Activated naive CD4-positive, alpha-beta T cell (primary cell): ENCODE data around the gene SULT6B1.
"Not testable (repeated sequence)": the region's sequence is repeated elsewhere in the genome, so short reads cannot be mapped to it uniquely, and the experiment has no call there.

Source experiments
- DNase-seq, 4 experiments: peaks; one replicate each; lab custom pipeline; 2025; lab: John Stamatoyannopoulos, UW

Gene SULT6B1

DNA sequence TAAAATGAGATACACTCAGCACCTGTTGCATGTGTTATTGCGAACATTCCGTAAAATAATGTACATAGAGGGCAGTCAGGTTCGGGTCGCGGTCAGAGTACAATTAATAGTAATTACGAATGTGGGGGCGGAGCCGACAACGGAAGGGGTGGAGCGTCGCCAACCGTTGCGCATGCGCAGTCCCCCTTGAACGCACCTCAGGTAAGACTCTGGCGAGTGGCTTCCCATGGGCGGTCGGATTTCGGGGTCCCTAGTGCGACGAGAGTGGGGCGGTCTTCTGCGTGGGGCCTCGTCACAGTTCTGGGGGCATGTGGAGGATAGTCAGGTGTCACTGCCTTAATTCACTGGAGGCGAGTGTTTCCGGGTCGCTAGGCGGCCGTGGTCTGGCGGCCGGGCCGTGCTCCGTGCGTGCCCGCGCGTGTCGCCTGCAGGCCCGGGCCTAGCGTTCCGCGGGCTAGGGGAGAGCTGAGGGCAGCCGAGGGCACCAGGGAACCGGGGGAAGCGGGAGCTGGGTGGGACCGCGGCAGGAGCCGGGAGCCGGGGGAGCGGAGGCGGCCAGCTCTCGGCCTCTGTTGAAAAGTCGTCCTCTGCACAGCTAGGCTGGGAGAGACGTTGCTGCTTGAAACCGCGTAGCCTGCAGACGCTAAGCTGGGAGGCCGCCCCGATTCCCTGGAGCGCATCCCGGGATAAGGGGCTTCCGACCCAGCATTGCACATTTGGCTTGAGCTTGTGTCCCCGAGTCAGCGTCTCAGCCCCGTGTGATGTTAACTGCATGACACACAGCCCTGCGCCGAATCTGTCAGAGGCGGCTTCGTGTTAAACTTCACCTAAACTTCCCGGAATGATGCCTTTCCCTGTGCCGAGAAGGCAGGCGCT is 8.1 kb upstream of the SULT6B1 start, which contains the start of gene CEBPZOS:
TSS of gene CEBPZOS (plus strand) at position 177 of the 876 bp plus-strand sequence. CDS start 3,209 bp downstream, outside the sequence.
- peak; percentile 75 to 91 (median 86) for DNase-seq

DNA sequence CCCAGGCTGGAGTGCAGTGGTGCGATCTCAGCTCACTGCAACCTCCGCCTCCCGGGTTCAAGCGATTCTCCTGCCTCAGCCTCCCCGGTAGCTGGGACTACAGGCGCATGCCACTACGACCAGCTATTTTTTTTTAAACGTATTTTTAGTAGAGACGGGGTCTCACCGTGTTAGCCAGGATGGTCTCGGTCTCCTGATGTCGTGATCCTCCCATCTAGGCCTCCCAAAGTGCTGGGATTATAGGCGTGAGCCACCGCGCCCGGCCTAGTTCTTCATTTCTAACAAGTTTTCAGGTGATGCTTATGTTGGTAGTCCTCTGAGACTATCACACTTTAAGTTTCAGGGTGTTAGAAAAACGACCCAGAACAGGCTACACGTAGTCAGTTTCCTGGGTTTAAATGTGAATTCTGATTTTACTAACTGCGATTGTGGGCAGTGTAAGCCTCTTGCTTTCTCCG is 7.4 kb upstream of the SULT6B1 start:
- not testable (repeated sequence) for DNase-seq

DNA sequence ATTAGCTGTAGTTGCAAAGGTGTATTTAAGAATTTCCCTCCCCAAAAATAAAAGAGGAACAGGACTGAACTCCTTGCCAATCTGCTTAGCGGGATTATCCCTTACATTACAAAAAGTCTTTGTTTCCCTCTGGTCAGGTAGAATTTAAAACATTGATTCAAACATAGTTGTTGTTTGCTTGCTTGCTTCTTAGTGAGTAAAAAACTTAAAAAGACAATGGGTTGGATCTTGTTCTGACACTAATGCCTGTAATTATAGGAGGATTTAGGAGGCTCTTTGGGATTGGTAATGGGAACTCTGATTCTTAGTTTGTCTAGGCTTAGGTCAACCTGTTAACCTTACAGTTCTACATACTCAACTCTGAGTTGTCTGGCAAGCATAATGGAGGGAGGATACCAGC is 4.1 kb upstream of the SULT6B1 start:
- no peak for DNase-seq

DNA sequence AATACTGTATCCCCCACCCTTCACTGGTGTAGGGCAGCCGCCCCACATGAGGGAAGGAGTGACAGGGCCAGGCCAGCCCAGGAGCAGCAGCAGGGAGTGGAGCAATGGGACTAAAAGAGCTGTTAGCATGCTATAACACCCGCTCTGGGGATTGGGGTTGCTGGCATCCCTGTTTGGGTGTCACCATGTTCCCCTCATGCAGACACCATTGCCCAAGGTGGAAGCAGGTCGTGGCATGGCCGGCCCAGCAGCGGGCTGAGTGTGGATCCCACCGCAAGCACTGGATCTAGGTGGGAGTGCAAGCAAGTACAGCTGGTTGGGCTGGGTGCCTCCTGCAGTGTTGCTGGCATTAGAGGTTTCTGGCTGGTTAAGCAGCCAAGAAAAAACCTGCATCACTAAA is 3.3 kb upstream of the SULT6B1 start:
- no peak for DNase-seq

DNA sequence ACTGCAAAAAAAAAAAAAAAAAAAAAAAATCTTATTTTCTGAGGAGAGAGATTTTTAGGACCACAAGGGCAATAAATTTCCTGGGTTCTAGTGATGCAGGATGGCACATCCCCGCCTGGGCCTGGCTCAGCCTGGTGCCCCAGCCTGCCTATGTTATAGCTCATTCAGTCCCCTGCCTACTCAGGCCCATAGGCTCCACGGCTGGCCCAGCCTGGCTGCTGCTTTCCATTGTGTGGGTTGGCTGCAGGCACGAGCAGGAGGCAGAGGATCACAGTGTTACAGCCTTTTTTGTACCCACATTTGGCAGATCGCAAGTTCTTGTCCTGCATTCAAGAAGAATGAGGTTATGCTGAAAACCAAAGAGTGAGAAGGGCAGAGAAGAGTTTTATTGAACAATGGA is 2.8 kb upstream of the SULT6B1 start:
- no peak for DNase-seq

DNA sequence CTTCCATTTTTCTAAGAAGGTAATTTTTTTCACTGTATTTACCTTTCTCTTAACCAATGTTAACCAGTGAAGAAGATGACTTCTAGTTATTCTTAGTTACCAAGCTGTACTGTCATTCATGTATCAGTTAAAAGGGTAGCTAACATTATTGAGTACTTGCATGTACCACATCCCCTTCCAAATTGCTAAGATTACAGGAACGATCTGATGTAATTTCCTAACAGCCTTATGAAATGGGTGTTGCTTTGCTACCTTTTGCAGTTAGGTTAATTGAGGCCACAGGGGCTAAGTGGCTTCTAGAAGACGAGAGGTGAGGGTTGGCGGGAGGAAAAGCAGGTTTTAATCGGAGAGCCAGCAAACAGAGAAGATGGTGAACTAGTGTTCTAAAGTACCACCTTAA is 1.8 kb upstream of the SULT6B1 start:
- no peak for DNase-seq

DNA sequence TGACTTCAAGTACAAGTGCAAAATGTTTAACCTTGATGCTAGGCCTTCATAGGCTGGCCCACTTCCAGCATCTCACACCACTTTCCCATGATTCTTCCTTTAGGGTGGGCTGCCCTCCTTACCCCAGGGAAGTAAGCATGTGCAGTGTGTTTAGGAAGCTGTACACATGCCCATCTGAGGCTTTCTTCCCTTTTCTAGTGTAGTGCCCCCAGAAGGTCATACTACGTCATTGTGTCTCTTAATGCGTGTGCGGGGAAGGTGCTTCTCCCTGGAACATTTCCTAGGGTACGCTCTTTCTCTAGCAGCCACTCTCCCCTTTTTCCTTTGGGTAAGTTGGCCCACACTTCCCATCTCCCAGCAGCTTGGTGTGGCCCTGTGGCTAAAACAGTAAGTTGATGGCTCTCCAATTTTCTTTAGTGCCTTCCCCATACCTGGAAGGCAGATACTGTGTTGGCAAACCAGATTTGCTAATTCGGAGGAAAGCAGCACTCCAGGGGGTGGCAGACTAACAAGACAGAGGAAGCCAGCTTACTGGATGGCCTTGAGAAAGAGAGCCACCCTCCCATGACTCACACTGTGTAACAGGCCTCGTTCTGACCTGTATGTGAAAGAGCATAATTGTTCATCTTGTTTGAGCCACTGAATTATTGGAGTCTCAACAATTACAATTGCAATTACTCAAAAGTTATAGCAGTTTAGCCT is 1.1 kb upstream of the SULT6B1 start:
- DNase-seq: no peak

DNA sequence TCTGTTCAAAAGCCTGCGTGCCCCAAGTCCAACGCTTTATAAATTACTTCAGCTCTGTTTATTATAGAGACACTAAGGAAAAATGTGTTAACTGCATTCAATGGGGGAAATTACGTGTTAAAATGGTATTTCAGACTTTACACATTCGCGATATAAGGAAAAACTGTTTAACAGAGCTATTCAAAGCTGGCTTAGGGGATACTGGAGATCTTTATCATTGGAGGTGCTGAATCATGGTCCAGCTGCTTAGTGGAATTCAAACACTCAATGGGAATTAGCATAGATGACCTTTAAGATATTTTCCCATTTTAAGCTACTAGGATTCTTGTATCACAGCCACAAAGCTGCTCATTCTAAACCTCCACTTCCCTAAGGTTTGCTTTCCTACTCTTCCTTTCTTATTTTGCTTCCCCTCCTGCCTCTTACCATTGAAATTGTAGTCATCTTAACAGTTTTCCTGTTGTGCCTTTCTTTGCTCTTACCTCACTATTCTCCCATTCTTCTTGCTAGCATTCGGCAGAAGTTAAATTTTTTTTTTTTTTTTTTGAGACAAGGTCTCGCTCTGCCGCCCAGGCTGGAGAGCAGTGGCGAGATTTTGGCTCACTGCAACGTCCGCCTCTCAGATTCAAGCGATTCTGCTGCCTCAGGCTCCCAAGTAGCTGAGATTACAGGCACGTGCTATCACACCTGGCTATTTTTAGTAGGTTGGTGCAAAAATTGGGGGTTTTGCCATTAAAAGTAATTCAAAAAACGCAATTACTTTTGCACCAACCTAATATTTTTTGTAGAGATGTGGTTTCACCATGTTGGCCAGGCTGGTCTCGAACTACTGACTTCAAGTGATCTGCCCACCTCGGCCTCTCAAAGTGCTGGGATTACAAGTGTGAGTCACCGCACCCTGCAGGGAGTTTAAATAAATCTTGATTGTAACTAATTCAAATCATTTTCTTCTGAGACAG is 6.5 kb downstream of the SULT6B1 start:
- DNase-seq: no peak

DNA sequence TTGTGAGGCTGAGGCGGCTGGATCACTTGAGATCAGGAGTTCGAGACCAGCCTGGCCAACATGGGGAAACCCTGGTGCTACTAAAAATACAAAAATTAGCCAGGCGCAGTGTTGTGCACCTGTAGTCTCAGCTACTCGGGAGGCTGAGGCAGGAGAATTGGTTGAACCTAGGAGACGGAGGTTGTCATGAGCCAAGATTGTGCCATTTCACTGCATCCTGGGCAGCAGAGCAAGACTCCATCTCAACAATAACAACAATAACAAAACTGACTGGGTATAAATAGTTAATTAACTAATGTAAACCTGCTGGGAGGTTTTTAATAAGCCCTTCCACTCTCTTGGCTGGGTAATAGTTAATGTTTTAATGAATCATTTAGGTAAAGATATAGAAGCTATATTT is 7.8 kb downstream of the SULT6B1 start:
- DNase-seq: no peak

DNA sequence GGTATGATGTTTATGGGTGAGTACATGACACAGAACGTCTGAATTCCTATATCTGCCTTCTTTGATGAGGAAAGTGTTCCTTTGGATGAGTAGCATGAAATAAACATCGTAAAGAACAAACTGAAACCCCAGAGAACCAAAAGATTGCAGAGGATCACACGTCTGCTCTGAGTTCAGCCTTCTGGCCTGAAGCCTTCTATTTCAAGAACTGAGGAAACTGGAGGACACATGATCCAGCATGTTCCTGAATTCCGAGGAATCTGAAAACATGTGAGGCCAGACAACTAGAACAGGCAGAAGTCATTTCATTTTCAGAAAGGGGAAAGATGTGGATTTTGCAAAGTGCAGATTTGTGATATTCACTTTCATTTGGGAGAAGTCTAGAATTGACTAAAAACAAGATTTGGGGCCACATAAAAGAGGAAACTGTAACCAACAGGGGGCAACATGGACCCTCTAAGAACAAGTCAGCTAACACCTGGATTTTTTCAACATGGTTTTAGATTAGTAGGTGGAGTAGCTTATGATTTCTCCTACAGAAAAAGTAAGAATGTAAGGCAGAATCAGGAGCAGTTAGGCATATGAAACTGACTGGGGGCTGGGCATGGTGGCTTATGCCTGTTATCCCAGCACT is 8.3 kb downstream of the SULT6B1 start:
- no peak for DNase-seq

DNA sequence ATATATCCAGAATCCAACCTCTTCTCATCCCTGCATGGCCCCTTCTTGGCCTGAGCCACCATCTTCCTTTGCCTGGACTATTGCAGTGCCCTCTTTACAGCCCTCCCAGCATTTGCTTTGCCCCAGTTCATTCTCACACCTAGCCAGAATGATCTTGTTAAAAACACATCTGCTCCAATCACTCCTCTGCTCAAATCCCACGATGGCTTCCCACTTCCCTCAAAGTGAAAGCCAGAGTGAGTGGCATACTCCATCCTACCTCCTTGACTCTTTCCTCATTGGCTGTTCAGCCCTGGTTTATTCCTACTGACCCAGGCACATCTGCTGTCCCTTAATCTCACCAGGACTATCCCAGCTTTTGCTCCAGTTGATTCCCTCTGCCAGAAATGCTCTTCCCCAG is 14.7 kb downstream of the SULT6B1 start:
- no peak for DNase-seq

DNA sequence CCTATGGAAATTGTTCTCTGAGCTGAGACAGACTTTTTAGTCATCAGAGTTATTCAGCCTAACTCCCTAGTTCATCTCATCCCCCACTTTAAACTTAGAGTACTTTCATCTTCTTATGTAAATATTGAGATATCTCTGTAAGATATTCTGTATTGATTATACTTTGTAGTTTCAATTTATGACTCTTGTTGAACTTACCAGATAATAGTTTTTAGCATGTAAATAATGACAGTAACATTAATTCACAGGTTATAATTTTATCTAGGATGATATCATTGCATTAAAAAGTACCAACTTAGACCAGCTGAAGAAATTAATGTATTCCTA is 16.9 kb downstream of the SULT6B1 start:
- DNase-seq: no peak

DNA sequence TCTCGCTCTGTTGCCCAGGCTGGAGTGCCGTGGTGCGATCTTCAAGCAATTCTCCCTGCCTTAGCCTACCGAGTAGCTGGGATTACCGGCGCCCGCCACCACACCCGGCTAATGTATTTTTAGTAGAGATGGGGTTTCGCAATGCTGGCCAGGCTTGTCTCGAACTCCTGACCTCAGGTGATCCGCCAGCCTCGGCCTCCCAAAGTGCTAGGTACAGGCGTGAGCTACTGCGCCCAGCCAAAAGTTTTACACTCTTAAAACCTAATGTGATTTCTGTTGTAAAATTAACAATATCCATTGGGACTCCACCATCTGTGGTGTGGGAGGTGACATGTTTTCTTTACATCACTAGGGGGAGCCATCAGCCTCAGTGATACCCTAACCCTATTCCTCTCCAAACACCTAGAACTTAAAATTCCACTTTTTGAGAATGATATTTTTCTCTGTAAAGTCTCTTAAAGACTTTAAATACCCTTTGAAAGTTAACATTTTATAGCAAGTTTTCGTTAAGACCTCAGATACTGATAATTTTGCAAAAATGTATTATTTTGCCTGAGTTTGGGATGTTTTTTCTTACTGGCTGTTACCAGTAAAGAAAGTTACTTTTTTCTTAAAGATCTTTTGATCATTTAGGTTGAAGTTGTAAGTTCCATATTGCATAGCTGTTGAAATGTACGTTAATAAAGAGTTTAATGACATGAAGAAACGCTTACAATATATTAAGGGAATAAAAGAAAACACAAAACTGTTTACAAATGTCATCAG is 20.1 kb downstream of the SULT6B1 start:
- DNase-seq: no peak

DNA sequence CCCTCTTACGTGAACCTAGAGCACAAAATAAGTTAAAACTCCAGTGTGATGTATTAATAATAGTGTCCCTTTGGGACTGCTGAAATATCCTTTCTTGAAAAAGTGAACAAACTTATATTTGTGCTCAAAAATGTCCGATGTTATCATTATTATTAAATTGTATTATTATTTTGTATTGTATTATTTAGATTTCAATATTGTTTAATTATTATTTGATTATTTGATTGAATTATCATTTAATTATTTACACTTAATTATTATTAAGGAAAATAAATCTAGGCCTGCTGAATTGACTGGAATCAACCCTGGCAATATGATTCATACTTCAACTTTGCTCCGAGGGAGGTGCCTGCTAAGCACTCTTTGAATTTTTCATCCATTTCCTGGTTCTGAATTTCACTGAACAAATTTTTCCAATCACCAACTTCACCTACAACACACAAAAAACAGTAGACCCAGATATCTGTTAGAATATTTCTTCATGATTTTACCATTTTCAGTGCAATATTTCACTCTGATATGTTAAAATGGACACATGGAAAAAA is 20.8 kb downstream of the SULT6B1 start:
- no peak for DNase-seq

DNA sequence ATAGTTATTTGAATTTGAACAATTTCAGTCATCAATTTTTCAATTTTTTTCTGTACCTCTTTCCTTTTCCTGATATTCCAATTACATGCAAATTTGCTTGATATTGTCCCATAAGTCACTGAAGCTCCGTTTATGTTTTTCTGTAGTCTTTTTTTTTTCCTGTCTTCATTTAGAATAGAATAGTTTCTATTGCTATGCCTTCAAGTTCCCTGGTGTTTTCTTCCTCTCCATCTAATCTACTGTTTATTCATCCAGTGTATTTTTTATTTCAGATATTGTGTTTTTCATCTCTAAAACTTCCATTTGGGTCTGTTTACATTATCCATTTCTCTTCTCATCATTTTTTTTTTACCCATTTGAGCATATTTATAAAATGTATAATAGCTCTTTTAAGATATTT is 23.7 kb downstream of the SULT6B1 start:
- DNase-seq: no peak

DNA sequence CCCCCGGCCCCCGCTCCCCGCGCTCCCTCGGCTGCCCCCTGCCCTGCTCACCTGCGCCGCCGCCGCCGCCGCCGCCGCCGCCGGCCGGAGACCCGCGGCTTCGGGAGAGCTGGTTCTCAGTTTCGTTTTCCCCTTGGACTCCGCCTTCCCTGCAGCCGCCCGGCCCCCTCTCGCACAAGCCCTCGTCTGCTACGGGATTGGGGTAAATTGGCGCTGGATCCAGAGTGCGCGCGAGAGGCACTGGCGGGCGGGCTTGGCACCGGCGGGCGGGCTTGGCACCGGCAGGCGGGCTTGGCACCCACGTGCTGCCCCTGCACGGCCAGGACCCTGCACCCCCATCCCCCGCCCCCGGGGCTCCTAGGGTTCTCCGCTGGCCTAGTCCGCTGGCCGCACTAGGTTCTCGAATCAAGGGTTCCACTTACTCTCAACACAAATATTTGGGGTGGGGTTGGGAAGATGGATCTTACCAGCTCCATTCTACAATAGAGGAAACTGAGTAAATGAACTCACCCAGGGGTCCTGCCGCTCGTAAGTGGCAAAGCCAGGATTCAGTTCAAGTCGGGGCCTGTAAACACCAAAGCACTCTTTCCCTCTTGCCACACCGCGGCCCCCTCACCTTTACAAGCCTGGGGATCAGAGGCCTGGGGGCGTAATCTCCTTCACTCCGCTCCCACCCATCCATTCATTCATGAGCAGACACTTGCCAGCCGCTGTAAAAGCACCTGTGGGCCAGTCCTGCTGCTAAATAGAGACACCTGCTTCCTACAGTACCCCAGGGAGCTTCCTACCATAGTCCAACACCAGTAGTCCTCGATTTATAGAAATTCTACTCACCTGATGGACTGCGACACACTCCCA is 31.4 kb downstream of the SULT6B1 start, which contains the start of gene EIF2AK2:
TSS of gene EIF2AK2 (minus strand) at position 124 of the 858 bp plus-strand sequence. CDS start 9,174 bp downstream, outside the sequence.
- DNase-seq: peak; percentile 10 to 81 (median 54)

DNA sequence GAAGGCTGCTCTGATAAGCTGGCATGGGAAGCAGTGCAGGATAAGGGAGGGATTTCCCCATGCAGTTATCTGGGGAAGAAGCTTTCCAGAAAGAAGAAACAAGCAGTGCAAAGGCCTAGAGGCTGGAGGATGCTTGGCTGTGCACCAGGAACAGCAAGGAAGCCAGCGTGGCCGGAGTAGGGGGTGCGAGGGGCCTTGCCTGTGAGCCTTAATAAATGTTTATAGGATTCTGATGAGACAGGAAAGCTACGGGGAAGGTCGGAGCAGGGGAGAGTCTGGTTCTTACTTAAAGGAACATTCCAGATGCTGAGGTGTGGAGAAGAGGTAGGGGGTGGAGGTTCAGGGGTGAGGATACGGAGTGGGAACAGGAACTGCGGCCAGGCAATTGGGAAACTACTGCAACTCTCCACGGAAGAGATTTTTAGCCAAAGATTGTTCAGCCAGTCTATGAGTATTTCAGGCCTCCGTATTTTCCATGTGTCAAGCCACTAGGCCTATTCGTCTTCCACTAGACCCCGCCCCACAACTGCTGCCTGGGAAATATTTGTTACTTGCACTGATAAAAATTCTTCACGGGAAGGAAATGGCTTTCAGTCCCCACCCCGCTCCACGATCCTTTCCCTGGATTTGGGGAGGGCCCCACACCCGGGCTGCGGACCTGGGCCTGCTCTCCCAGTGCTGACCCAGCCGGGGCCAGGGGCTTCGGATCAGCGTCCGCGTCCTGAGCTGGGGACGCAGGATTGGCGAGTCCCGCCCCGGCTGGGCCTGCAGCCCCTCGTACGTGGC is 32.2 kb downstream of the SULT6B1 start:
- peak in 2 of 4 experiments; percentile 27 to 51 for DNase-seq

DNA sequence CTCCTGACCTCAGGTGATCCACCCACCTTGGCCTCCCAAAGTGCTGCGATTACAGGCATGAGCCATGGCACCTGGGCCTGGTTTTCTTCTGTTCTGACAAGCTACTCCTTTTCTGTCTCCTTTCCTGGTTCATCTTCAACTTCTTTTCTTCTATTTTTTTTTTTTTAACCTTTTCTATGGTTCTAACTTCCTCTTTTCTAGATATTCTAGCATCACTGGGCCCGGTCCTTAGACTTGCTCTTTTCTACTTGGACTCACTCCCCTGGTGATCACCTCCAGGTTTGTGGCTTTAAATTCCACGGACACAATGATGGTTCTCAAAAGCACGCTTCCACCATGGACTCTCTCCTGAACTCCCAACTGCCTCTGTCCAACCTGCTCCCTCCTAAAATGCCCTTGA is 33.7 kb downstream of the SULT6B1 start:
- no peak for DNase-seq

DNA sequence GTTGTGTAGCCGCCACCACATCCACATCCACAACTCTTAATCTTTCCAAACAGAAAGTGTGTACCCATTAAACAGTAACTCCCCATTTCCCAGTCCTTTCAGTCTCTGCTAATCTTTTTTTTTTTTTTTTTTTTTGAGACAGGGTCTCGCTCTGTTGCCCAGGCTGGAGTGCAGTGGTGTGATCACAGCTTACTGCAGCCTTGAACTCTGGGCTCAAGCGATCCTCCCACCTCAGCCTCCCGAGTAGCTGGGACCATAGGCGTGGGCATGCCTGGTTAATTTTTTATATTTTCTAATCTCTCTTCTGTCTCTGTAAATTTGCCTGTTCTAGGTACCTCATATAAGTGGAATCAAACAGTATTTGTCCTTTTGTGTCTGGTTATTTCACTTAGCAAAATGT is 35.2 kb downstream of the SULT6B1 start:
- no peak for DNase-seq
